Measurements from ENCODE around the gene IGSF9.

Gene IGSF9

DNA sequence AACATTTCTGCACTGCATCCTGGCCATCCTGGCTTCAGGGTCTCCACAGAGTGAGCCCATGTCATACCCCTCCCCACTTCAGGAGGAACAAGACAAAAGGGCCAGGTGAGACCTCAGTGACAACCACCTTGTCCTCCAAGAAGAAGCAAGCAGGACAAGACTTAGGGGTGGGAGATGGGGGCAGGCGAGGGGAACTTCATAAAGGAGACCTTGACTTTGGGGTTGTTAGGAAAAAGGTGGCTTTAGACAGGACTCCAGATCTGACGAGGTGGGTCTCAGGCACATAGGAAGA lies 32.6 kb upstream of the IGSF9 start:
- DNase-seq (ENCODE audit: low spot score) = no peak
- CTCF ChIA-PET = no interaction called here
- no peak overlapping the region for H3K27ac ChIP-seq
- TF ChIP-seq CTCF (conservative IDR thresholded peaks at IDR 0.05; ENCODE audit: low read depth) = no peak
- POLR2A ChIA-PET (ENCODE audit: low non-redundant PET) = no interaction called here

- ChIA-PET CTCF (interaction anchor here (0.9 kb wide), 1 partner anchor 14 kb away, joined by 4 read pairs; no protein-coding TSS in a partner anchor), POLR2A (ENCODE audit: low non-redundant PET) (interaction anchor here (0.9 kb wide), 1 partner anchor 32 kb away, joined by 3 read pairs; no protein-coding TSS in a partner anchor)
- H3K27ac ChIP-seq = no peak overlapping the region
- TF ChIP-seq CTCF (conservative IDR thresholded peaks at IDR 0.05; ENCODE audit: low read depth) = no peak
- DNase-seq (ENCODE audit: low spot score) = no peak
These were observed 32.1 kb upstream of the IGSF9 start for GRCh38 chr1:159977364-159978106.

DNA sequence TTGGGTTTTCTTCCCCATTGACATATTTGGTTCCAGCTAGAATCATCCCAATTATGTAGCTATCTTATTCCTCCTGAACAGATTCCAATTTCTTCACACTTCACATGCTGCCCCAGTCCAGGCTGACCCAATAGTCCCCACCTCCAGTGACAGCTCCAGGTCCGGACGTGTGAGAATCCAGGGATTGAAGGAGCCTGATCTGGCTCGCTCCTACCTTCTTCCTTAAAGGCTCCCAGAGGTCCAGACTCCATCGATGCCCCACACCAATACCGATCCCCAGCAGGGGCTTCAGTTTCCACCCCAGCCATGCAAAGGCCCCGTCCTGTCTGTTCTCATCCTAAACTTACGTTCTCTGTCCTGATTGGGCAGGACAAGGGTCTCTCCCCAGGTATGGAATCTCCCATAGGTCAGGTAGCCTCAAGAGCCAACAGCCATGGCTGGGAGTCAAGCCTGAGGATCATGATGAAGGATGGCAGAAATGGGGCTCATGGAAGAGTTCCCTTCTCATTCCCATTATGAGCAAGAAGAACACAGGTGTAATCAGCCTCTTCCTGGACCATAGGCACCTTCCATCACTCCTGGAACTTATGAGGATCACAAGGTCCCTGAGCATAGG lies 29.0 kb upstream of the IGSF9 start:
- no peak for DNase-seq (ENCODE audit: low spot score)
- CTCF ChIA-PET = interaction anchor here (0.6 kb wide), 1 partner anchor 62 kb away, joined by 4 read pairs; no protein-coding TSS in a partner anchor
- POLR2A ChIA-PET (ENCODE audit: low non-redundant PET) = no interaction called here
- no peak for TF ChIP-seq CTCF (conservative IDR thresholded peaks at IDR 0.05; ENCODE audit: low read depth)
- no peak overlapping the region for H3K27ac ChIP-seq

DNA sequence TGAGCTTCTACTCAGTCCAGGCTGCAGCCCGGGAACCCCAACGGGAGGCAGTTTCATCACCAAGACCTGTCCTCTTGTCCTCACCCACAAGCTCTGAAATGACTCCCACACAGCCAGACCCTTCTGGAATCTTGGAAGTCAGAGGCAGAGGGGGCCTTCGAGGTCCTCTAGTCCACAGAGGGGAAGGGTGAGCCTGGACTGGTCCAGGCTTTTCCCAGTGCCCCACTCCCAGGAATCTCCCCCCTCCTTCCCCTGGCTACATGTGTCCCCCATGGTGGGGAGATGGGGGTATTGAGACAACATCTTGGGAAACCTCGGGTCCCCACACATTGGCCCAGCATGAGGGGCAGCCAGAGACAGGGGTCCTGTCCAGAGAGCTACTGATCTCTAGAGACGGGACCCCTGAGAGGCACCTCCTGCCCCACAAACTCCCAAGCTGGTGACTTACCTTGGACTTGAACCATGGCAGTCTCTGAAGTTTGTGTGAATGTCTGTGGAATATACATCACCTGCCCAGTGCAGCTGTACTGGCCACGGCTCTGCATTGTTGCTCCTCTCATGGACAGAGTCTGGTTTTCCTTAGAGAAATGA lies 28.0 kb upstream of the IGSF9 start:
- ChIA-PET POLR2A (ENCODE audit: low non-redundant PET) (no interaction called here), CTCF (interaction anchor here (0.6 kb wide), 1 partner anchor 61 kb away, joined by 4 read pairs; no protein-coding TSS in a partner anchor)
- DNase-seq (ENCODE audit: low spot score) = no peak
- no peak for TF ChIP-seq CTCF (conservative IDR thresholded peaks at IDR 0.05; ENCODE audit: low read depth)
- H3K27ac ChIP-seq = no peak overlapping the region

DNA sequence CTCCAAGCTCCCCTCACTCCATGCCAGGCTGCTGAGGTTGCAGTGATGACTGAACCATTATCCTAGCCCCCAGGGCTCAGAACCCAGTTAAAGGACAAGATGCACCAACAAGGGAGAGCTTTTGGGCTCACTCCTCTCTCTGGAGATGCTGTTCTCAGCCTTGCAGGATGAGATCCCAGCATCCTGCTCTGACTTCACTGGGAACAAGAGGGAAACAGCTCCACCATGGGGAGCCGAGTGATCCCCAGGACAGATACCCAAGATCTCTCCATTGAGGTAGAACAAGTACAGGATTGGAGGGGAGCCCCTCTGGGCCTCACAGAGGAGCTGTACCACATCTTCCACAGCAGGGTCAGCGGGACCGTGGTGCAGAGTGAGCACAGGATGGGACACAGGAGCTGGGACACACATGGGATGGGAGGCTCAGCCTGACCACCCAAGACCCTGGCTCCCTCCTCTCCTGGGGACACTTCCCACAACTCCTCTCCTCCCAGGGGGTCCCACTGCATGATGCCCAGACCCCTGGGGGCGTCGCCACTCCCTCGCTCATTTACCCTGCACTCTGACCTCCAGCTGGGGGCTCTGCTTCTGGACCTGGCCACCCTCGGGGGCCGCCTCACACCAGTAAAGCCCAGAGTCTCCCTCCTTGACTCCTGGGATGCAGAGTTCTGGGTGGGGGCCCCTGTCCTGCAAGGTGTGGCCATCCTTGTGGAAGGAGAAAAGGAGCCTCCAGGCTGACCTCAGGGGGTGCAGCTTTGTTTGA lies 27.2 kb upstream of the IGSF9 start:
- POLR2A ChIA-PET (ENCODE audit: low non-redundant PET) = no interaction called here

More for the DNA sequence above, 27.2 kb upstream of the IGSF9 start:
- no peak for TF ChIP-seq CTCF (conservative IDR thresholded peaks at IDR 0.05; ENCODE audit: low read depth)
- DNase-seq (ENCODE audit: low spot score) = no peak
- 0 out of 2 replicates have a peak overlapping the region, but pooled peaks have one; percentile 5 for H3K27ac ChIP-seq
- CTCF ChIA-PET = interaction anchor here (1.1 kb wide), 1 partner anchor 33 kb away, joined by 4 read pairs; no protein-coding TSS in a partner anchor

Data from RWPE1 (cell line).